HG02870 (cell line): ENCODE data around the gene SLC22A1.
A peak's percentile ranks its signal among the peaks of the same experiment; 100 is the strongest.
"Not testable (repeated sequence)": the region's sequence is repeated elsewhere in the genome, so short reads cannot be mapped to it uniquely, and the experiment has no call there.

Experiments used
- ATAC-seq: cut with Tn5 transposase; IDR thresholded peaks from one replicate; pipeline ENCODE4 v1.9.1; 2021; ENCODE audit warnings: mild to moderate bottlenecking, moderate library complexity; ENCODE audit not compliant: unreplicated experiment

SLC22A1 gene

DNA sequence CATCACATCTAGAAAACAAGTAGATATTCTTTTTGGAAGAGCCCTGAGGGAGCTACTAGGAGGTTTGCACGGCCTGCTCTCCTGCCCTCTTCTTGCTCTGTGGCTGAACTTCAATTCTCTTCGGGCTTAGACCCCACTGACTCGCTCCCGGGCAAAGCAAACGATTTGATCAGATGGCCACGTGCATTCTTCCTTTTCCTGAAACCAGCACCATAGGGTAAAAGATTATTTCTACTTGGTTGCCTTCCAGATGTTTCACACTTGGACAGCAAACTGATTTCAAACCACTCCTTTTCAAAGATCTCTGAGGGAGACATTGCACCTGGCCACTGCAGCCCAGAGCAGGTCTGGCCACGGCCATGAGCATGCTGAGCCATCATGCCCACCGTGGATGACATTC, at the start of gene SLC22A1:
Gene SLC22A1 (plus strand): TSS at position 258 of the 400 bp plus-strand sequence. CDS start 121 bp downstream, at position 379.
- ATAC-seq, result no peak

- no peak for ATAC-seq
Measured at GRCh38 chr6:160073272-160073671, 48.3 kb upstream of the SLC22A1 start.

GRCh38 chr6:160076009-160076408, 45.6 kb upstream of the SLC22A1 start:
- peak; percentile 78 for ATAC-seq

GRCh38 chr6:160077024-160077423, 44.6 kb upstream of the SLC22A1 start:
- no peak for ATAC-seq

GRCh38 chr6:160077526-160077925, 44.1 kb upstream of the SLC22A1 start:
- no peak for ATAC-seq

- no peak for ATAC-seq
Measured at GRCh38 chr6:160078883-160079685, 42.5 kb upstream of the SLC22A1 start.

DNA sequence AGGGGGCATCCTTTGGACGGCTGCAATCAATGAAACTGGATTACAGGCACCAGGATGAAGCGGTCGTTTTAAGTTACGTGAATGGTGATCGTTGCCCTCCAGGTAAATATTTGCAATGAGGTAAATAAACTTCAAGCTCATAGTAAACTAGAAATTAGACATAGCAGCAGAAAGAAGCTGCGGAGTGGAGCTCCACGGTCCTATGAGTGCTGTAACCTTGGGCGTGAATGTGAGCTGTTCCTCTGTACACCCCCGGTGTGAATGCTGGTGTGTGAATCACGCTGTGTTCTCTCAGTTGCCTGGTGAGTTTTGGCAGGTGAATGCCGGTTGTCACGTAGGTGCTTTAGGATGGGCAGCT, 42.0 kb upstream of the SLC22A1 start:
- no peak for ATAC-seq

- ATAC-seq, result no peak
Measured at GRCh38 chr6:160080097-160080496, 41.5 kb upstream of the SLC22A1 start.

DNA sequence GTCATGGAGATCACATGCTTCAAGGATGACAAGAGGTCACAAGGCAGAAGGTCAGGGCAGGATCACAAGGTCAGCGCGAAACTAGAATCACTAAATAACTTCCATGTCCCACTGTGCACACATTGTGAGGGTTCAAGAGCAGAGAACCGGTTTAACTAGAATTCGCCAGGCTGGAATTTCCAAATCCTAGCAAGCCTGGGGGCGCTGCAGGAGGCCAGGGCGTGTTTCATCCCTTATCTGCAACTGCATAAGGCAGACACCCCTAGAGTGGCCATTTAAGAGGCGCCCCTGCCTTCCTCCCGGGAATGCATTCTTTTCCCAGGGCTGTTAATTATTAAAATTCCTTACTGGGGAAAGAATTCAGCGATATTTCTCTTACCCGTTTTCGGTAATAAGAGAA, 40.2 kb upstream of the SLC22A1 start:
- no peak for ATAC-seq

DNA sequence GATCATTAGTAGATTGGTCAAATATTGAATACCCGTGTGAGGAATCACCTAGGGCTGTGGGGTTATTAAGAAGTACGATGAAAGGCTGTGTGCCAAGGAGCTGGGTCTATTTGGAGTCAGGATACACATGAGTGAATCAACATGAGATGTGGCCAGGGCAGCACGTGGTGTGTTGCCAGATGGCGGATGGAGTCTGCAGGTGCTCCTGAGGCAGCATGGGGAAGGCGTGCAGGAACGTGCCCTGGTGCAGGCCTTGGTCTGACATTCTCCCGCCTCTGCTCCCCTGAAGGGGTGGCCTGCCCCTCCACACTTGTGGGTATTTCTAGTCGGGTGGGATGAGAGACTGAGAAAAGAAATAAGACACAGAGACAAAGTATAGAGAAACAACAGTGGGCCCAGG, 39.0 kb upstream of the SLC22A1 start:
- ATAC-seq, result no peak

GRCh38 chr6:160084198-160084776, 37.3 kb upstream of the SLC22A1 start:
- no peak for ATAC-seq

DNA sequence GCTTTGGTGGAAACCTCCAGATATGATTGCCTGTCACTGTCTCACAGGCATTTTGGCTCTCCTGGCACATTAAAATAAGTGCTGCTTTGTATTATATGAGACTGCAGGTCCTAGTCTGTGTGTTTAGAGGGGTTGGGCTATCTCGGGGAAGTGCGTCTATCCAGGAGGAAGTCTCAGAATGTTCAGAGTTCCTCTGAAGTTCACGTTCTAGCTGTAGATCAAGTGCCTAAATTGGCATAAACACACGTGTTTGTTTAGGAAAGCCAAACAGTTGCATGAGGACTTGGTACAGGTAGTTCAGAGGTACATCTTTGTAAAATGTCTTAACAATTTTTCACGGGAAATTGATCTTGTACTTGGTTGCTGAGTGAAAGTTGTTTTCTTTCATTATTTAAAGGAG, 36.4 kb upstream of the SLC22A1 start:
- ATAC-seq, result no peak

DNA sequence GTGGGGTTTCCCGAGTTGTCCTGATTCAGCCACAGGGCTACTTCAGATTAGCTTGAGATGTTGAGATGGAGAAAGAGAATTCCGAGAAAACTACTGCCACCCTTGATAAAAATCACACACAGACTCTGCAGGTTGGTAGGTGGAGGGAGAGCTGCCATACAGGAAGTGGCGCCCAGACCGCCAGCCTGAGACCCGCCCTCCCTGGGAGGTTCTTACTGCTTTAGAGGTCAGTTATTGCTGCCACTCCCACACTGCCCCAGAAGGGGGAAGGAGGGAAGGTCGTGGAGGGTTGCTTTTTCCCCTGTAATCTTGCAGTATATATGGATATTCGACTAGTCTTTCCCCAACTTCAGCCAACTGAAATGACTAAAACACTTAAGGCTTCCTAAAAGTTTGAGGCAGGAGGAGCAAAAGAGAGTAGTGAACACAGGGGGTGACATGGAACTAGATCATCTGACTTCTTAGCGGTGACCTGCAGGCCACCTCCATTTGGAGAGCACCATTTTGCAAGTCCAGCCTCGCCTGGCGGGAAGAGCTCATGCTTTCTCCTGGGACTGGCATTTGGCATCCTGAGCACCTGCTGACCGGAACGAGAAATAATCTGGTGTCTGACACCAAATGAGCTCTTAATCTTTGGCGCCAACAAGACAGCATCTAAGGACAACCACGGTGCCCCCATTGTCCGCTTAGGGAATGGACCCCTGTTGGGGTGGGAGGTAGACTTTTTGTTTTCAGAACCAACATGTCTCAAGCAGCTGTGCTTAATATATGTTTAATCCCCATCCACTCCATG, 35.7 kb upstream of the SLC22A1 start:
- ATAC-seq, result no peak

- no peak for ATAC-seq
Measured at GRCh38 chr6:160086754-160087153, 34.9 kb upstream of the SLC22A1 start.

DNA sequence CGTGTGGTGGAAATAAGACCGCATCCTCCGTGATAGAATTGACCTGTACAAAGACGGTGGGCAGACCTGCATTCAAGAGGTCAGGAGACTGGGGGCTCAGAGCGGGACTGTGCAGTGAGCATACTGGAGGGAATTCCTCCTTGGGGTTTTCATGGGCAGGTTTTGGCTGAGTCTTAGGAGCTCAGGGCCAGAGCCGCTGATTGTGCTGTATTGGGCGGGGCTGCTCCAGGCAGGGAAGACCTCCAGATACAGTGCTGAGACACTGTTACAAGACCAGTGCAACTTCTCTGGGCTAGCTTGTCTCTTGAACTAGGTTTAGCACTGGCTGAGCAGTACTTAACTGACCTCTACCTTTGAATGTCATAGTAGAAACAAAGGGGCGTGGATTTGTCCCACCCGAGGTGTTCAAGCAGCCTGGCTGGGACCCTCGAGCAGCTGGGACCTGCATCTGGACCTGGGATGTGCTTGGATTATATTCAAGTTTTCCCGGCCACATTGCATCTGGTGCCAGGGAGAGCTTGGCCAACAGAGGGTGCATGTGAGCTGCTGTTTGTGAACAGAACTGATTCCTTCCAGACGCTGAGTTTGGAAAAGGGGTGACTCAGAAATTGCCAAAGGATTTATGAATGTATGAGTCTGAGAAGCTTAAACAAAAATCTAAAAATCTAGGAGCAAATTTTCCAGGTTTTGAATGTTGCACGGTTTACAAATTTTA, 33.4 kb upstream of the SLC22A1 start:
- ATAC-seq, result no peak

DNA sequence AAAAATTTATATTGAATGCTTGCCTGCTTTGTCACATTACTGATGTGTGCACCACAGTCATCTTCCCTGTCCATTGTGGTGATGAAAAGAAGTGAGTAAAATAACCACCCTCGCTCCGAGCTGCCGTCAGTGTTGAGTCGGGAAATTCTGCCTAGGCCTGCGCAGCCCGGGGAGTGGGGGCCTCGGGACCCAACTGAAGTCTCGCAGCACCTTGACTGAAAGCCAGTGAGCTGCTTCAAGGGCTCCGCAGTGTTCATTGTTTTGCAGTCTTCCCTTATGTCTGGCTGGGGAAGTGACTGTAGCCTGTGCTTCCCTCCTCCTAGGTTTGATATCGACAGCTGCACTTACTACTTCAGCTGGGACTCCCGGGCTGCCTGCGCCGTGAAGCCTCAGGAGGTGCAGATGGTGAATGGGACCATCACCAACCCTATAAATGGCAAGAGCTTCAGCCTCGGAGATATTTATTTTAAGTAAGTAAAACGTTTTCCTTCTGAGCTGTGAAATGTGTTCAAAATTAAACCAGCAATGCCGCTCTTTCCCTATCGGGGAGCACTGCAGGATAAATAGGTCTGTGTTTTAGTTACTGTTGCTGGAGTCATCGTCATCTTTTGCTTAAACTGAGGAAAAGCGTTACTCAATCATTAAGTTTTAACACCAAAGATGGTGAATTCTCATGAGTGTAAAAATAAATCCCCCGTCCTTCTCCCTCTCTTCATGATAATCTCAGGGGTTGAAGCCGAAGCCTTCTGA, 32.7 kb upstream of the SLC22A1 start:
- no peak for ATAC-seq

DNA sequence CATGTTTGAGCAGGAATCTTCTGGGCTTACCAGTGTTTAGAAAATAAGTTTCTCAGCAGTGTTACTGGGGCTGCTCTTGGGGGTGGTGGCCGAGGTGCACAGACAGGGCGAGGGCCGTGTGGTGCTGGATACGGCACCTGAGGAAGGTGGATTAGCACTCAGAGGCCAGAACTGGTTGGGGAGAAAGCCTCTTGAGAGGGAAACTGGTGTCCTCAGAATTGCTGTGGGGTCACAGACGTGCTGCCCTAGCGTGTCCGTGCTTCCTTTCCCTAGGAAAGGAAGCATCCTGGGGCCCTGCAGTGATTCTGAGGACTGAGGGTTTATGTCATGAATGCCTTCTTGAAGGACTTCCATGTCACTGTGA, 32.1 kb upstream of the SLC22A1 start:
- no peak for ATAC-seq

DNA sequence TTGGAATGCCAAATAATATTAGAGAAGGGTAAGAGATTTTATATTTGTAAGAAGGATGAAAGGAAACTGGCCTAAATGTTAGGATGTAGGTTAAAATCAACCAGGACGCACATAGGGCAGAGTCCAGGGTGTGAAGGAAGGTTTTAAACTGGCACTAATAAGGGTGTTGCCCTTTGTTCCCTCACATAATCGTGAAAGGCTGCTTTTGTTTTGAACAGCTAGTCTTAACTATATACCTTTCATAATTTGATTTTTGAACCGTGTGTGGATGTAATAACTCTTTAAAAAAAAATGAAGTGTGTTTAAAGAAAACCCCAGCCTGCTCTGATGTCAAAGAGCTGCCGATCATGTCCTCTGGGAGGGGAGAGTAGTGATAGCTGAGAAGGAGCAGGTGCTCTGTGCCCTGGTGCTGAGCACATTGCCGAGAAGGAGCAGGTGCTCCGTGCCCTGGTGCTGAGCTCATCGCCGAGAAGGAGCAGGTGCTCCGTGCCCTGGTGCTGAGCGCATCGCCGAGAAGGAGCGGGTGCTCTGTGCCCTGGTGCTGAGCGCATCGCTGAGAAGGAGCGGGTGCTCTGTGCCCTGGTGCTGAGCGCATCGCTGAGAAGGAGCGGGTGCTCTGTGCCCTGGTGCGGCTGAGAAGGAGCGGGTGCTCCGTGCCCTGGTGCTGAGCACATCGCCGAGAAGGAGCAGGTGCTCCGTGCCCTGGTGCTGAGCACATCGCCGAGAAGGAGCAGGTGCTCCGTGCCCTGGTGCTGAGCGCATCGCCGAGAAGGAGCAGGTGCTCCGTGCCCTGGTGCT, 31.0 kb upstream of the SLC22A1 start:
- not testable (repeated sequence) for ATAC-seq

GRCh38 chr6:160092176-160092575, 29.4 kb upstream of the SLC22A1 start:
- ATAC-seq, result not testable (repeated sequence)

- no peak for ATAC-seq
Measured at GRCh38 chr6:160092602-160093001, 29.0 kb upstream of the SLC22A1 start.
